Measurements from ENCODE around the gene CD180.
A peak's percentile ranks its signal among the peaks of the same experiment; 100 is the strongest.

CD180 gene

DNA sequence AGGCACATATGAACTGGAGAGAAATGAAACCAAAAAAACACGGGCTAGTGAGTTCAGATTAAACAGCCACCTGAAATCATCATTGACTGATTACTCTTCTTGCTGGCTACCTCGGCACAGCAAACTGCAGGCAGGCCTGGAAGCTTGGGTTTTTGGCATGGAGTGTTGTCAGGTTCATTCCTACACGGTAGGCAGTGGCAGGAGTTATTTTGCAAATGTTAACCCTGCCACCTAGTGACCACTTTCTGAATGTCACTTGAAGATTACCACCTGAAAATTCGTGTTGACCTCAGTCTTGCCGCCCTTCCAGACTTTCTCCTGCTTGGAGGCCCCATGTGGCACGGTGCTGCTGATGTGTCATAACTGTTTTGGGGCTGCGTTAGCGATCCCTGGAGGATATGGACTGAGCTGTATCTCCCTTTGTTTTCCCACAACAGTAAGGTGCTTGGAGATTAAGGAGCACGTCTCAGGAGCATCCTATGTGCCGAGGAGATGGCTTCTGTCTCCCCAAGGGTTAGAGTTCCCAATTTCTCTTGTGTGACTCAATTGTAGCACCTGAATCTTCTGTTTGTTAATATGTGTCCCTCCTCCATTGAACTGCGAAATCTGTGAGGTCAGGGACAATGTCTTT, 12.7 kb upstream of the CD180 start:
- DNase-seq = peak; percentile 81

DNA sequence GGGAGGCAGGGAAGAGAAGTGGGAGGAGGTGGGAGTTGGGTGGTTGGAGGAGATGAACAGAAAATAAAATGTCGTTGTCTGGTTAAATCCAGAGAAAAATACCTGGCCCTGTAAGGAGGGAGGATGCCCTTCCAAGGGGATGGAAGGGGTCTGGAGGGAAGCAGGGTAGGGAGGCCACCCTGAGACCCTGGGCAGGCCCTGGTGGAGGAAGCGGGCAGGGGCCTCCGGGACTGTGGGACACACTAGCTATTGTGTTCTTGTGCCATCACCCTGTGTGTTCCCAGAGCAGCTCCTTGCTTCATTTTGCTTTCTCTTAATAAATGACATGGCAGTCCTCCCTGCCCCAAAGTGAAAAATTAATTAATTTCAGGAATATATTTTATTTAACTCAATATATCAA, 11.8 kb upstream of the CD180 start:
- DNase-seq = no peak

DNA sequence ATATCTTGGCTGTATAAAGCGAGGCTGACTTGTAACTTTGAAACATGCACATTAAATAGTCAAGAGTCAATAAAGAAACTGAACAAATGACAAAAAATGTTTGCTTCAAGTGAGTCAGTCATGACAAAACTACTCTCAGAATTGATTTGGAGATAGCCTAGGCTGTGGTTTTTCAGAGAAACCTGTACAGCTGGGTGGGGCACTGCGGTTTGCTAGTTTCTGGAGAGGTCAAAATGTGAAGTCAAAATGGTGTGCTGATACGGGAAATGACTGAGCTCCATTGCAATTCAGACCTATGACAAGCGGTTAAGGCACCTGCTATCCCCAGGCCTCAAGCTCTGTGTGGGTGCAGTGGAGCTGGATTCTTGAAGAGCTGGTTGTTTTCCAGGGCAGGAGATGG, 10.3 kb upstream of the CD180 start:
- peak; percentile 68 for DNase-seq

DNA sequence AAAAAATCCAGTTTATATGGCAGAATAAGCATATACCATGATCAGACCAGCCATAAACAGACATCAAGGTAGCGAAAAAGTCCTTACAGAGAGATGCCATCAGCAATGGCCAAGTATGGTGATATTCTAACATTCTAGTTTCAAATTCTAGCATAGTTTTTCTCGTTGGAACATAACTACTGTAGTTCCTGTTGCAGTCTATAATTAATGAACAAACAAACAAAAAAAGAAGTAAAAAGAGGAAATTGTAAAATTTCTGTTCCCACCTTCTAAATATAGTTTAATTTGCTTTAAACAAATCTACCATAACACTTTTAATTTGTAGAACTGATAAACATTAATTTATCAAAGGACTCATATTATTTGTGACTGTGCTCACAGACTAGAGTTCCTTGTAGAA, 9.9 kb upstream of the CD180 start:
- DNase-seq = no peak

DNA sequence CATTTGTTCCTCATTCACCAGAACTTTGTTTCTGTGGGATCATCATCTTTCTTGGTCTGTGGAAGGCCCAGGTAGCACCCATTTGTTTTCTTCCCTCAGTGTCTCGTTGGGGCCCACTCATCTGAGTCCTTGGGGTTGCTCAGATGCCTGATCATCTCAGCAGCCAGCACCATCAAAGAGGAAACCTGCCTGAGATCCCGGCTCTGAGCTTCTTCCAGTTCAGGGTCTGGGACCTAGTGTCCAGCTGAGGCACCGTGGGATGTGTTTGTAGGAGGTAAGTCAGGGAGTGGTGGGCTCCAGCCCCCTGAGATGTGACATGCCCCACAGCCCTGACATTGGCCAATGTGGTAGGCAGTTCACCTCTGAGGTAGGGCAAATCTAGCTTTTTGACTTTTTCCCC, 9.4 kb upstream of the CD180 start:
- DNase-seq = no peak

DNA sequence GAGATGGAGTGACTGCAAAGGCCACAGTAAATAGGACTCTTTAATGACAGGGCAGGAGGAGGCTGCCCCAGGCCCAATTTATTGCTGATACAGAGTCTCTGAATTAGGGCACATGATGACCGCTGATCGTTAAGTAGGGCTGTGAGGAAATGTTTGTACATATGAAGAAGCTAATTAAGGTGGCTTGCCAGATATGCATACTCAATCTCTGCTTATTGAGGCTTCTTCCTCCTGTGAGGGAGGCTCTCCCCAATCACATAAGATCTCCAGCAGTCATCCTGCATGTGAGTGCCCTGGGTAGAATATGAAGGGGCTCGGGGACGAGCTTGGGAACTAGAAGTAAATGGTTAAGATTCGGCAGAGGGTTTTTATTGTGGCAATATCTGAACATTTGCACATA, 8.2 kb upstream of the CD180 start:
- DNase-seq = no peak

DNA sequence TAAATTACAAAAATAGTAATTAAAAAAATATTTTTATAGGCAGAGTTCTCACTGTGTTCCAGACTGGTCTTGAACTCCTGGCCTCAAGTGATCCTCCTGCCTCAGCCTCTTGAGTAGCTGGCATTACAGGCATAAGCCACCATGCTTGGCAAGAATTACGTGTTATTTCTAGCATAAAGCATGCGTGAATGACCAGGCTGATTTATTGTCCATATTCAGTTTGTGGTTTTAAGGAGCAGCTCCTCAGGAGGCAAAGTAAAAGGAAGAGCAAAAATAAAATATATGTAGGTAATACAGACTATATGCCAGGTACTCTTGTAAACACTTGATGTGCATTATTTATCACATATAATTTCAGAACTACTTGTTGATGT, 7.1 kb upstream of the CD180 start:
- DNase-seq = no peak

DNA sequence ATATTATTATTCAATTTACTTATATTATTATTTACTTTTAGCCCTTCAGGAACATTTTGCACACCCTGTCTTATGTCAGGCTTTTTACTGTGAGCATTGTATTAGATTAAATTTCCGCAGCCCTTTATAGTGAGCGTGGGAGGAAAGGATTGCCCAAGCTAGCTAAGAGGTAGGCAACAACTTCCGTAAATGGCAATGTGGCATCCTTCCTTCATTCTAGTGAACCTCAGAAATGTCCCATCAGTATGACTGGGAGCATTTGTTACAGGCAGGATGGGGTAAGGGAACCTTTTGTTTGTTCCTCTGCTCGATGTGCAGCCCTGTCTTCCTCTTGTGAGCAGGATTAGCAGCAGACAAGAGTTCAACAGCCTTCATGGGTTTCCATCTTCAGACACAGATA, 6.2 kb upstream of the CD180 start:
- DNase-seq = peak; percentile 84

DNA sequence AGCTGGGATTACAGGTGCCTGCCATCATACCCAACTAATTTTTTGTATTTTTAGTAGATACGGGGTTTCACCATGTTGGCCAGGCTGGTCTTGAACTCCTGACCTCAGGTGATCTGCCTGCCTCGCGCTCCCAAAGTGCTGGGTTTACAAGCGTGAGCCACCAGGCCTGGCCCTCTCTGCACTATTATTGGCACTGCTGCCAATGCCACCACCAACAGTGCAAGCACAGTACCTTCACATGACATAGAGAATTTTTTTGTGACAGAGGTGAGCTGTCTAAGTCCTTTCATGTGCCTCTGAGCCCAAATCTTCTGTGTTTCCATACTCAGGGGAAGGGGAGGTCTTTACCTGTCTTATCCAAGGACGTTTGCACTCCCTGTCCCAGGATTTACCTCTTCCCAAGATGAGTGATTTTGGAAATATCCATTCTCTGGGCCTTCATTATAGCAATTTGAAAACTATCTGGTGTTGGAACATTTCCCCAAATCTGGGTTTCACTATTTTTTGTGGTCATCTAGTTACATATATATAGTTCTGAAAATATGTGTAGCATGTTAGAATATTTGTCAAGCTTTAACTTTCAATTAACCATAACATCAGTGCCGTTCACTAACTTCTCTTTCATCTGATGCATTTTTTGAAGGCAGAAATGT, 5.4 kb upstream of the CD180 start:
- no peak for DNase-seq

DNA sequence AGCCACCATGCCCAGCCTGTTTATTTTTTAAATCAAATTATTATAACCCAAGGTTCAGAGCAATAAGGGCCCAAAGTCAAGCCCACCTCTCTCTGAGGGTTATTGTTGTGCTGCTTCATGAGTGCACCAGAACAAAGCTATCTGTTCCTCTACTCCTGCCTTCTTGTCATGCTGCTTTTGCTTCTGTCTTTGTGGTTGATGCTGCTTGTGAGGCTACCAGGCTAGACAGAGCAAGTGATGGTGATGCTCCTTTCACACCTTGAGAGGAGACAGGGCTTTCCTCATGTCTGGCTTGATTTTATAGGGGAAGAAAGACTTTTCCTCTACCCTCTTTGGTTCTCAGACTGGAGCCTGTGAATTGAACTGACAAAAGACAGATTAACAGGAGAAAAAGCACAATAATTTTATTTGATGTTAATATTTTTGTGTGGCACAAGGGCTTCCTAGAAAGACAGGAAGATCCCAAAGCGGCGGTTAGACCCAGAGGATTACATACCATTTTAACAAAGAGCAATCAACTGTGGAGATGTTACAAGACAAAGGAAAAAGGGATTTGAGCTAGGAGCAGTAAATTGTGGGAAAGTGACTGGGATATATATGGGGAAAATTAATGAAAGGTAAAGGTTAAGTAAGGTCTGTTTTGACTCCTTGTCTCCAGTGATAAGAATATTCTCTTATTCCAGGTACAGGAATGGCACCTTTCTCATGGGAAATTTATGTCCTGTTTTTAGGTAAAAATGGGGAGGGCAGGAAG, 4.4 kb upstream of the CD180 start:
- no peak for DNase-seq

DNA sequence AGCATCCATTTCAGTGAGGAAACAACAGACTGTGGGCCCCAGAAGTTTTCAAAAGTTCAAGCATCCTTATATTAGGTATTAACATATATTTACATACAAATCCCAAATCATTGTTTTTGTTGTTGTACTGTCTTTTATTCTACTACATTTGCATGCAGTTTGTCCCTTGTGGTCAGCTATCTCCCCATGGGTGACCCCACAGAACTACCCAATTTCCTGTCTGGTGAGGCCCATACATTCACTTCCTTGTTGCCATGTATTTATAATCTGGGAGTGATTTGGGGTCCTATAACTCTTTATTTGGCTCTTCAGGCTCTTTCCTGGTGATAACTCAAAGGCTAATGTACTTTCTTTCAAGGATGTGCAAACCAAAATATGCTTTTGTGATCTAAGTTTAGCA, 3.3 kb upstream of the CD180 start:
- no peak for DNase-seq

DNA sequence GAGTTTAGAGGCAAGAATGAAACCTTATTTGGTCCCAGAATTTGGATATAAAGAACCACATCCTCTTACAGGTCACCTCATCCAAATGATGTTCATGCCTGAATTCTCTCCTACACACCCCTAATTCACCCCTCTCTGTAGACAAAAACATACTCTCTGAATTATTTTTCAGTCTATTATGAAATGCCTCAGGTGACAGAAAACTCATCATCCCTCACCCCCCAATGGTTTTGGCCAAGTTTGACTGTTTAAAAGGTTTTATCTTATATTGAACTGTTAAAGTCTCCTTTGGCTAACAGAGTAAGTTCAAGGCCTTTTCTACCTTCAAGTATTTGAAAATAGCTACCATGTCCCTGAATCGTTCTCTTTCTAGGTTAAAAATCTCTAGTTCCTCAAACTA, 2.3 kb upstream of the CD180 start:
- no peak for DNase-seq

DNA sequence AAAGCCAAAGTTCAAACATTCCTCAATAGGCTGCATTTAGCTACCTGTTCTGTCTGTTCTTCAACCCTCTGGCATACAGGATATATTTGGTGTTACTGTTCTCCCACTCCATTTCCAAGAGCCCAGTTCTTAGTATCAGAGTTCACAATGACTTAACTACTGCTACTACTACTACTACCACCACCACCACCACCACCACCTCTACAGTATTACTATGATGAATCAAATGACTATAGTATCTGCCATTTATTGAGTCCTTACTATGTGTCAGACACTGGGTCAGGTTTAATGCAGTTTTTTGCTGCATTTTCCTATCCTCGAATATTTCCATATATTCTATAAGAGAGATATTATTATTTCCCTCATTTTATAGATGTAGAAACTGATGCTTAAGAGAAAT, 937 bp upstream of the CD180 start:
- no peak for DNase-seq

DNA sequence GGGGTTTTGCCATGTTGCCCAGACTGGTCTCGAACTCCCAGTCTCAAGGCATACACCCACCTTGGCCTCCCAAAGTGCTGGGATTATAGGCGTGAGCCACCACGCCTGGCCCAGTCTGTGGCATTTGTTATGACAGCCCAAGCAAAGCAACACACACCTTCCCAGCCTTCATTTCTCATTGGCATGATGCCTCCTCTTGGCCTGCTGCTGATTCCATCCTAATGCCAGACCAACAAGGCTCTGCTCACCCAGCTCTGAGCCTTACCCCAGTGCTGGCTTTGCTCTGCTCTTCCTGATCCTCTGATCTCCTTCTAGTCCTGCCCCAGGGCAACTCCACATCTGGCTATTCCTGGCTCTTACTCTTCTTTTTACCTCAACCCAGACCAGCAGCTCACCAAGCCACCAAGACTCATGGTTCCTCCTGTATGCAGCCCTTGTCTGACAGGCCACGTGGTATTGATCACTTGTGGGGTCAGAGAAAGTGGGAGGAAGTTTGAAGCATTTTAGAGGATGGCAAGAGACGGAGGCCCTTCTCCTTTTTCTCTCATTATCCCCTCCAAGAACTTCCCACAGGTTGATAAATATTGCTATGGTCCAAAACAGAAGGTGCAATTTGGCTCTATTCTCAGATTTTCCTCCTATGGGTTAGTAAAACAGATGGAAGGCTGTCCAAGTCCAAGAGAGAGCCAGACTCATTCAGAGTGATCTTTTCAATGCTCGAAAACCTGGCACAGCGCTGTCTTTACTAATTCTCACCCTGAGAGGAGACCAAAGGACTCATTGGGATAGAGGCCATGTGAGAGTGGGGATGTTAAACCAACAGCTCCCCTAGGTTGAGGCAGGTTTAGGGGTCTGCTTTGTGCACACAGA, 958 bp downstream of the CD180 start:
- DNase-seq = no peak

DNA sequence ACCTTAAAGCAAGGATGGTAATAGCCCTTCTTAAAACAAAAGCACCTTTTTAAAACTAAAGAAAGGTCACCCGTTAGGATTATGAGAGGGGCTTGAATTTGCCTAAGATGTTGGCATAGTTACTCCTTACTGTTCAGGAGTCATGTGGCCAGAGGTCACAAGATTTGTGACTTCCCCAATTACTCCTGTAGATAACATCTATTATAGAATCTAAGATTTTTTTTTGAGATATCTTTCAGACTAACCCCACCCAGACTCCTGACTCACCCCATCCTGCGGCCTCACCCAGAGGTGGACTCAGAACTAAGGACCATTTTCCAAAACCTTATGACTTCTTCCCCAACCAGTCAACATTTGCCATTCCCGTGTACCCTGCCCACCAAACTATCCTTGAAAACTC, 2.4 kb downstream of the CD180 start:
- DNase-seq = peak; percentile 52

DNA sequence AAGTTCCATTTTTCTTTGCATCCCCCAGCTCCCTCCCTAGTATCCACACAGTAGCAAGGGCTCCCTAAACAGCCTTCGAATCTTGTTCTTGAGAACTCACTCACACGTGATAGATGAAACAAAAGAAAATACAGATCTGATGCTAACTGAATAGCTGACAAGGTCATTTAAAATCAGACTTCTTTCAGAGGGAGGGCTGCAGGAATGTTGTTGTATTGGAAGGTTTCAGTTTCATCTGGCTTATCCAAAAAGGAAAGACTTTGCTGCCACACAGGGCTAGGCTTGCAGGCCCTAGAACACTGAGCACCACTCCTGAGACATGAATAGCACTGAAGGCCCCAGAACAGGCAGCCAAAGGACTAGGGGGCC, 3.2 kb downstream of the CD180 start:
- DNase-seq = peak; percentile 63

DNA sequence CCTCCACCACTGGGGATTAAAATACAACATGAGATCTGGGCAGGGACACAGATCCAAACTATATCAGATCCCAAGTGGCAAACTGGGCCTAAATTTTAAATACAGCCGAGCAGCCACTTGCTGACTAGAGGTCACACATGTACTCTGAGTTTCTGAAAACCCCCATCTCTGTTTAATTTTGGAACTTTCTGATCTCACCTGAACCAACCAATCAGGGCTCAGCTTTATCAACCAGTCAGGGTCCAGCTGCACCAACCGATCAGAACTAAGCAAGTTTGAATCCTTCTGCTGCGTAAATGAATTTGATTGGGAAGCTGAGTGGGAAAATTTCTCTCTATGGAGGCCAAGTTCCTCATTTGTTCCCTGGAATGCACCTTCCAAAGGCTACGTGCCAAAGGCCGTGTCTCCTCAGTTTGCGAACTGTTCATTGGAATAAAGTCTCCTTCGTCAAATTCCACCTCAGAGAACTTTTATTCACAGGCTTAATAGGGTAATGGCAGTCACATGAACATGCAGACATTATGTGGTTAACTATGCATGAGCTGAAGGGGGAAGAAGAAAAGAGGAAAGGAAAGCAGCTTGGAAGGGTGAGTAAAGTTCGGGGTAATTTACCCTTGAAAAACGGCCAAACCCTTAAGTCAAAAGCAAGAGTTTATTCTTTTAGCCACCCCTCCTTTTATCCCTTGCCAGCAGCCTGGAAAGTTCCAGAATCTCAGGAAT, 3.7 kb downstream of the CD180 start:
- peak; percentile 91 for DNase-seq

DNA sequence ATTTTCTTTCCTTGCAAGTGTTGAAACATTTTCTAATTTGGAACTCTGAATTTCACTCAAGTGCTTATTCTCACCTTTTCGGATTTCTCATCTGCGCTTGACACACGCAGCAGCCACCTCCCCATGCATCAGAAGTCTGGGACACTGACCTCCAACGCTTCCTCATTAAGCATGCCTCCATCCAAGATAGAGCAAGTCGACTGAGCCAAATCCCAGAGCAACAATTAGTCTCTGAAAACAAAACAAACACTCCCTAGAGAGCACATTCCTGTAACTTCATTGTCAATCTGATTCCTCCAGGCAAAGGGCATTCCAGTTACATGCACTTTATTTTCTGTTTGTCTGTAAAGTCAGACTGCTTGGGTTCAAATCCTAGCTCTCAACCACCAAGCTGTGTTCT, 5.7 kb downstream of the CD180 start:
- no peak for DNase-seq

DNA sequence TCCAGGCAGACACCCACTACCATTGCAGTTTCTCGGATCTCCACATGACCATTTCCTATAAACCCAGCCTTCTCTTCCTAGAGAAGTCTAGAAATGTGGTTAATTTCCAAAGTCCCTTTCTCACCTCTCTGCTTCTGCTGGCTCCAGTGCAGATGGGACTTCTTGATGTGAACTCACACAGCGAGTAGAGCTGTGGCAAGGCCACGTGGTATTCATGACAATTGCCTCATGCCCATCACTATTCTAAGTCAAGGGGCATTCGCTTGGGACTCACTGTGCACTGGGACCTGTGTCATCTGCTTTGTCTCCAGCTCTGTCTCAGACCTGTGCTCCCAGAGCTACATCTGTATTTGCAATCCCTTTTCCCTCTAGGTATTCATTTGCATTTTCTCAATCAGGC, 6.2 kb downstream of the CD180 start:
- DNase-seq = no peak

DNA sequence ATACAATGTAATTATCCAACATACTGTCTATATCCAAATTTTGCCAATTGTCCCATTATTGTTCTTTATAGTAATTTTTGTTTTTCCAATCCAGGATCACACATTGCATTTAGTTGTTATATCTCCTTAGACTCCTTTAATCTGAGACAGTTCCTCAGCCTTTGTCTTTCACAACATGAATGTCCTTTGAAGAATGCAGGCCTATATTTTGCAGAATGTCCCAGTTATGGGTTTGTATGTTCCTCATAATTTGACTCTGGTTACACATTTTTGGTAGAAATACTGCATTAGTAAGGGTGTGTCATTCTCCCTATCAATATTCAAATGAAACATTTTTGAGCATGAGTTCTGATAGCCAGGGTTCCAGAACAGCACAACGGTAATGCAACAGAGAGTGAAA, 6.7 kb downstream of the CD180 start:
- DNase-seq = no peak

DNA sequence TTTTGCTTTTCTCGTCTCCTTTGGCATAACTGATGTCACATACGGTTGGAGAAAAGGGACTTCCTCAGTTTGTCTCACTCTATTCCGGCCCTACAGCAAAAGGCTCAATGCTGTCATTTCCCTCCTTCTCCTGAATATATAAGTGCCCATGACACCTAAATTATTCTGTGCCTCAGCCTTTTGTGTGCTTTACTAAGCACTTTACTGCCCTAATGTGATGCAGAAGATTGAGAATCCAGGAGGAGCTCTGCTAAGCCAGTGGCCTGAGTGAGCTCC, 7.6 kb downstream of the CD180 start:
- peak; percentile 59 for DNase-seq

DNA sequence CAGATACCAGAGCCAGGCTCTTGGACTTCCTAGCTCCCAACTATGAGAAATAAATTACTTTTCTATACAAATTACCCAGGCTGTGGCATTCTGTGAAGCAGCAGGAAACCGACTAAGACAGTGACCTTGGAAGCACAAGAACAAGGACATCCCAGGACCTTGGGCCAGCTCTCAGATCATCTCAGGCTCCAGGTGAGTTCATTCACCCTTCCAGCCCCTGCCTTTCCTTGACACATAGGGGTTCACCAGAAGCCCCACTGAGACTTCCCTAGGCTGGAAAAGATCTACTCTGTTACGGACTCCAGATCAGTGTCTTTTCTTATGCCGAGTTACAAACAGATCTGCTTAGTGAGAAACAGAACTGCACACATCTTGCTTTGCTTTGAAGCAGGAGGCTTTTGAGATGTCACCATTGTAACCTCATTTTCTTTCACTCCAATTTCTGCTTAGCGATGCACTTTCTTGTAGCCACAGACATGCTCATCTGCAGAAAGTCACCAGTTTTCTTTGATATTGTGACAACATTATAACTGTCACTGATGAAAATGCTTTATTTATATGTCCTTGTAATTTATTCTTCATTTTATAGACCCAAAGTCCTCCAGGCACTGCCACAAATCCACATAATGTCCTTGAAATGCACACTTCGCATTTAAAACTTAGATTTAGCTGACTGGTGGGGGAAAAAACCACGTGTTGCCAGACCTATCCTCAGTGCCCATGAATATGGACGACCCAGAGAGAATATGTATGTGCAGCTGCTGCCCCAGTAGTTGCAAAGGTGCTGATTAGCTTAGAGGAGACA, 8.1 kb downstream of the CD180 start:
- DNase-seq = no peak
